Measurements from ENCODE around the gene RARS1.

RARS1 gene

DNA sequence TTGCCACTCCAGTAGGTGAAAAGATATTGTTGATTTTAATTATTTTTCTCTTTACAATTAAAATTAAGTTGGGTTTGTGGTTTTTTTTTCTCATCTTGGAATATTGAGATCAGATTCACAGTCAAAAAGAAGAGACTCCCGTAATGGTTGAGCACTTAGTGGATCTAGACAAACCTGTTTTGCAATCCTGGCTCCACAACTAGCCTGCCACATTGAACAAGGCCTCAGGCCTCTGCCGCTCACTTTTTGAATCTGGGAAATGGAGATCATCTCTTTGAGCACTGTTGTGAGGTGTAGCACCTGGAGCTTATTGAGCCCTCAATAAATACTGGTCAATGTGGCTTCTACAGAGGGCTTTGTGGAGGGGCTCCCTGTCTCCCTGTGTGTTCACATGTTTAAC lies 37.1 kb upstream of the RARS1 start:
- TF ChIP-seq, protein P1, sequence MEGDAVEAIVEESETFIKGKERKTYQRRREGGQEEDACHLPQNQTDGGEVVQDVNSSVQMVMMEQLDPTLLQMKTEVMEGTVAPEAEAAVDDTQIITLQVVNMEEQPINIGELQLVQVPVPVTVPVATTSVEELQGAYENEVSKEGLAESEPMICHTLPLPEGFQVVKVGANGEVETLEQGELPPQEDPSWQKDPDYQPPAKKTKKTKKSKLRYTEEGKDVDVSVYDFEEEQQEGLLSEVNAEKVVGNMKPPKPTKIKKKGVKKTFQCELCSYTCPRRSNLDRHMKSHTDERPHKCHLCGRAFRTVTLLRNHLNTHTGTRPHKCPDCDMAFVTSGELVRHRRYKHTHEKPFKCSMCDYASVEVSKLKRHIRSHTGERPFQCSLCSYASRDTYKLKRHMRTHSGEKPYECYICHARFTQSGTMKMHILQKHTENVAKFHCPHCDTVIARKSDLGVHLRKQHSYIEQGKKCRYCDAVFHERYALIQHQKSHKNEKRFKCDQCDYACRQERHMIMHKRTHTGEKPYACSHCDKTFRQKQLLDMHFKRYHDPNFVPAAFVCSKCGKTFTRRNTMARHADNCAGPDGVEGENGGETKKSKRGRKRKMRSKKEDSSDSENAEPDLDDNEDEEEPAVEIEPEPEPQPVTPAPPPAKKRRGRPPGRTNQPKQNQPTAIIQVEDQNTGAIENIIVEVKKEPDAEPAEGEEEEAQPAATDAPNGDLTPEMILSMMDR (IDR thresholded peaks at IDR 0.05; ENCODE audit: low read depth, low read length, missing control alignments): no peak
- DNase-seq (ENCODE audit: extremely low read depth, low read depth): no peak
- no peak overlapping the region for H3K4me3 ChIP-seq (replicated peaks; ENCODE audit: low read depth, low read length)

DNA sequence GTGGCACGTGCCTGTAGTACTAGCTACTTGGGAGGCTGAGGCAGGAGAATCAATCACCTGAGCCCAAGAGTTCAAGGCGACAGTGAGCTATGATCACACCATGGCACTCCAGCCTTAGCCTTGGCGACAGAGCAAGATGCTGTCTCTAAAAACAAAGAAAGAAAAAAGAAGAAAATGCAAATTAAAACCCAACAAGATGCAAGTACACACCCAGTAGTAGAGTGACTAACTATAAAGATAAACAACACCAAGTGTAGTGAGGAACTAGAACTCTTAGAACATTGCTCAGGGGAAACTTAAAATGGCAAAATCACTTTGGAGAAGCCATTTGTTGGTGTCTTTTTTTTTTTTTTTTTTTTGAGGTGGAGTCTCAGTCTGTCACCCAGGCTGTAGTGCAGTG lies 34.7 kb upstream of the RARS1 start:
- no peak for DNase-seq (ENCODE audit: extremely low read depth, low read depth)
- H3K4me3 ChIP-seq (replicated peaks; ENCODE audit: low read depth, low read length): no peak overlapping the region
- TF ChIP-seq, protein P1 (IDR thresholded peaks at IDR 0.05; ENCODE audit: low read depth, low read length, missing control alignments): no peak

DNA sequence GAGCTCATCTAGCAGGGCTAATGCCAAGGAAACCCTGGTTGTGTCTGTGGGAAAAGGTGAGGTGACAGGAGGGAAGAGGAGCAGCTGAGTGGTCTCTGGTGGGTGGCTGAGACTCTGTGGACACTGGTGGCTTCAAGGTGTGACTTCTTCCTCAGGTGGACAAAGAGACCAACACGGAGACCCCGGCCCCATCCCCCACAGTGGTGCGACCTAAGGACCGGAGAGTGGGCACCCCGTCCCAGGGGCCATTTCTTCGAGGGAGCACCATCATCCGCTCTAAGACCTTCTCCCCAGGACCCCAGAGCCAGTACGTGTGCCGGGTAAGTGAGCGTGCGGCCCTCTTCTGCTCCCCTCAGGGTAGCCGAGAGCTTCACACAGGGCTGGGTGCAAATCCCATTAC lies 31.1 kb upstream of the RARS1 start:
- TF ChIP-seq, protein P1 (IDR thresholded peaks at IDR 0.05; ENCODE audit: low read depth, low read length, missing control alignments): no peak
- H3K4me3 ChIP-seq (replicated peaks; ENCODE audit: low read depth, low read length): no peak overlapping the region
- DNase-seq (ENCODE audit: extremely low read depth, low read depth): no peak

DNA sequence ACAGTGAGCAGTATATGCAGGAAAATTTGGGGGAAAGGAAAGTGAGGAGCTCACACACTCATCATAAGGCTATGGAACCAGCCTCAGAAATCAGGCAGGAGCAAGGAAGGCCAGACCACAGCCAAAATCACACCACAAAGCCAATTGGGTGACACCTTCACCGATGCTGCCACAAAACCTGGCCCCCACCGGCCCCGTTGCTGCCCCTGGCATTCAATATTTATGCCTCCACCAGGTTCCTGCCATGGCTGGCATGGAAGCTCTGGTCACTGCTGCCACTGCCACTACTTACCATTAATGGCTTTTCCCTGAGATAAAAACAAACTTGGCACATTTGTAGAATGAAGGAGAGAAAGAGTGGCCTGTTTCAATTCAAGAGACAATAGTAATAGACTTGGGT lies 28.7 kb upstream of the RARS1 start:
- H3K4me3 ChIP-seq (replicated peaks; ENCODE audit: low read depth, low read length): no peak overlapping the region
- TF ChIP-seq, protein P1 (IDR thresholded peaks at IDR 0.05; ENCODE audit: low read depth, low read length, missing control alignments): no peak
- DNase-seq (ENCODE audit: extremely low read depth, low read depth): no peak

DNA sequence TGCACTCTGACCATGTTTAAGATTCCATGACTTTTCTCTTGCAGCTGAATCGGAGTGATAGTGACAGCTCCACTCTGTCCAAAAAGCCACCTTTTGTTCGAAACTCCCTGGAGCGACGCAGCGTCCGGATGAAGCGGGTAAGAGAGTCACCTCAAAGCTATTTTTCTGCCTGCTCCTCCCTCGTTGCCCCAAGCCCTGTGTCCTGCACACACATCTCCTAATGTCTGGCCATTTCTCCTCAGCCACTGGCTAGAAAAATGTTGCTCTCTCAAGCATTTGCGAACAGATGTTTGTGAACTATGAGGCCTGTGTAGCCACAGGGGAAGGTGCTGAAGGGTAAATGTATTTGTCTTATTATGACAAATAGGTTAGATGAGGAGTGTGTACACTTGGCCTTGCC lies 25.7 kb upstream of the RARS1 start:
- TF ChIP-seq, protein P1 (IDR thresholded peaks at IDR 0.05; ENCODE audit: low read depth, low read length, missing control alignments): no peak
- DNase-seq (ENCODE audit: extremely low read depth, low read depth): no peak
- H3K4me3 ChIP-seq (replicated peaks; ENCODE audit: low read depth, low read length): no peak overlapping the region

DNA sequence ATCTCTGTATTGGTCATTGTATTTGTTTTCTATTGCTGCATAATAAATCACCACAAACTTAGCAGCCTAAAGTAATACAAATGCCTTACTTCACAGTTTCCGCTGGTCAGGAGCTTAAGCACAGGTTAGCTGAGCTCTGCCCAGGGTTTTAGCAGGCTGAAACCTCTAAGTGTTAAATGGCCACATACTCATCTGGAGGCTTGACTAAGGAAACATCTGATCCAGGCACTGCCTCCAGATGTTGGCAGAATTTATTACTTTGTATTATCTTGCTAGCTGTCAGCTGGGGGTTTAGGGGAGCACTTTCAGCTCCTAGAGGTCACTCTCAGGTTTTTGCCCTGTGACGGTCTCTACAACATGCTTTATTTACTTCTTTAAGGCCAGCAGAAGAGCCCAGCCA lies 23.2 kb upstream of the RARS1 start:
- TF ChIP-seq, protein P1 (IDR thresholded peaks at IDR 0.05; ENCODE audit: low read depth, low read length, missing control alignments): no peak
- DNase-seq (ENCODE audit: extremely low read depth, low read depth): no peak
- no peak overlapping the region for H3K4me3 ChIP-seq (replicated peaks; ENCODE audit: low read depth, low read length)

DNA sequence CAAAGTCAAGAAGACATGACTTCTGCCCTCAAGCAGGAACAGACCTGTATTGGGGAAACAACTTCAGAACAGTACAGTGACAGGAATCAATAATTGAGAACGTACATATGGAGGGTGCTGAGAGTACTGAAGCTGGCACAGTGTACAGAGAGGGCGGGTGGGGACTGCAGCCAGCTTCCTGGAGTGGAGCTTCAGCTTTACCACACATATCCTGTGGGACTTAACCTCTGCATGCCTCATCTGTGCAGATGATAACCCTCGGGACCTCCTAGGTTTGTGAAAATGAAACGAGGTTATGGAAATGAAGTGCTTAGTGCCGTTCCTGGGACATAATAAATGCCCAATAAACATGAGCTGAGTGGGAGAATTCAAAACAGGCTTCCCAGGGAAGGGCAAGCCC lies 22.1 kb upstream of the RARS1 start:
- TF ChIP-seq, protein P1 (IDR thresholded peaks at IDR 0.05; ENCODE audit: low read depth, low read length, missing control alignments): no peak
- no peak for DNase-seq (ENCODE audit: extremely low read depth, low read depth)

More for the DNA sequence above, 22.1 kb upstream of the RARS1 start:
- H3K4me3 ChIP-seq (replicated peaks; ENCODE audit: low read depth, low read length): no peak overlapping the region

Measured in HFF-Myc (cell line).